ENCODE data around the gene TM7SF2. TPM values are rescaled to one million over a fixed set of nuclear protein-coding genes. Genes with fewer than 3 reads are reported as not detected.

Gene TM7SF2
- total and polyA plus RNA-seq, 2 of the 13 experiments (the other 11 are each of a cell fraction or from before 2014, with no cell fraction given) = 56.0 to 66.9 TPM

- WGBS (ENCODE audit: low lambda C conversion rate) = 3% methylated on average over 7 of the region's 52 CpGs
- Histone ChIP-seq H3K27ac (ENCODE audit: extremely low read length, insufficient read depth, low read length) (peak within 1 kb of the TSS; percentile 93), H3K9ac (ENCODE audit: insufficient read depth, low read depth, low read length) (peak within 1 kb of the TSS; percentile 83), H2AFZ (ENCODE audit: low read length) (no peak within 1 kb of the TSS), H3K4me1 (ENCODE audit: insufficient read depth, low read length) (peaks cover 50% of the 10 kb centered on the region), H3K79me2 (ENCODE audit: insufficient read depth, low read length) (peaks cover 5% of the 10 kb centered on the region), H3K36me3 (replicated peaks in 1 of 2; ENCODE audit: control insufficient read depth in 1 of 2, insufficient read depth in 2 of 2, low read length in 2 of 2) (peaks cover 0 to 4% of the 10 kb centered on the region in 2 experiments; a peak in 1 of 5 replicates), H3K4me2 (ENCODE audit: low read depth, low read length) (peak within 1 kb of the TSS; percentile 98), H4K20me1 (ENCODE audit: insufficient read depth, low read length) (no peaks in the 10 kb centered on the region), H3K9me3 (ENCODE audit: low read length) (no peaks in the 10 kb centered on the region), H3K27me3 (ENCODE audit: control insufficient read depth in 1 of 2, insufficient read depth in 2 of 2, low read length in 2 of 2) (no peaks in the 10 kb centered on the region; a peak in 1 of 5 replicates), H3K4me3 (replicated peaks in 1 of 3; ENCODE audit: insufficient read depth in 1 of 3, low read depth in 2 of 3, low read length in 3 of 3) (peak within 1 kb of the TSS; percentile 78 to 85 (median 83))
- in situ Hi-C loops (cut with HindIII; ENCODE audit: extremely low pct_ligation_motif_present, low pct_unique_long_range_greater_than_20kb) (no loop called here), intact Hi-C loops (cut with micrococcal nuclease; ENCODE audit: unreplicated experiment) (loop anchor here (2.0 kb wide), 1 partner anchor 15 kb away; the partner anchor contains the start of gene TM7SF2)
- DNase-seq (ENCODE audit: low spot score) (peak; percentile 87), ATAC-seq (peak; percentile 98), FAIRE-seq (peak; percentile 55)
- CTCF ChIA-PET (ENCODE audit: low intra/inter-chr PET ratio, low total read pairs) = no interaction called here
- POLR2A ChIA-PET = interaction anchor here (0.6 to 8.1 kb wide), 25 partner anchors 16 to 380 kb away, joined by 3 to 86 read pairs (median 4); partner anchors contain the start of genes ARL2, BATF2, CAPN1 and FAU
- TSS peak; percentile 92 for BruUV-seq (replicated peaks)
- TF ChIP-seq ZNF460 (CRISPR knock-in tag; IDR thresholded peaks at IDR 0.05; ENCODE audit: borderline replicate concordance) (peak; percentile 55; the same call in 1 of the 2 replicates), SALL2 (CRISPR knock-in tag; IDR thresholded peaks at IDR 0.05) (peak; percentile 92; the same call in 1 of the 2 replicates), KDM4B (CRISPR knock-in tag; IDR thresholded peaks at IDR 0.05) (peak; percentile 89), ARID5B (CRISPR knock-in tag; IDR thresholded peaks at IDR 0.05) (peak; percentile 60), RBAK (CRISPR knock-in tag; IDR thresholded peaks at IDR 0.05) (no peak), PHF5A (CRISPR knock-in tag; IDR thresholded peaks at IDR 0.05; ENCODE audit: low read depth, unreplicated experiment) (peak; percentile 73), ZNF350 (CRISPR knock-in tag; IDR thresholded peaks at IDR 0.05; ENCODE audit: borderline replicate concordance, low read depth) (peak; percentile 90), REPIN1 (CRISPR knock-in tag; IDR thresholded peaks at IDR 0.05; ENCODE audit: borderline replicate concordance, low read depth) (peak; percentile 83; the same call in 1 of the 2 replicates), MXI1 (IDR thresholded peaks at IDR 0.05; ENCODE audit: borderline replicate concordance, low read depth, low read length) (peak; percentile 95; the same call in 1 of the 3 replicates), PRDM4 (CRISPR knock-in tag; IDR thresholded peaks at IDR 0.05; ENCODE audit: borderline replicate concordance) (no peak), E2F1 (CRISPR knock-in tag; IDR thresholded peaks at IDR 0.05) (0 out of 2 replicates have a peak, but pooled peaks have one; percentile 24), ZNF512 (CRISPR knock-in tag; IDR thresholded peaks at IDR 0.05) (no peak)
Measured at GRCh38 chr11:65095974-65096806, 15.5 kb upstream of the TM7SF2 start, which contains the start of gene VPS51. Gene VPS51, plus strand, starts transcription at chr11:65096214. Its CDS starts 37 bp downstream, at chr11:65096251.

Measured in HepG2 (cell line).